HUDEP-2 (cell line): Measurements from ENCODE around the gene SPRED1.
"Not testable (repeated sequence)": the region's sequence is repeated elsewhere in the genome, so short reads cannot be mapped to it uniquely, and the experiment has no call there.

Source experiments
- DNase-seq, 76 experiments: peaks; one replicate each; lab custom pipeline; 2025; ENCODE audit not compliant: unreplicated experiment in 76 of 76; lab: John Stamatoyannopoulos, UW

SPRED1 gene

DNA sequence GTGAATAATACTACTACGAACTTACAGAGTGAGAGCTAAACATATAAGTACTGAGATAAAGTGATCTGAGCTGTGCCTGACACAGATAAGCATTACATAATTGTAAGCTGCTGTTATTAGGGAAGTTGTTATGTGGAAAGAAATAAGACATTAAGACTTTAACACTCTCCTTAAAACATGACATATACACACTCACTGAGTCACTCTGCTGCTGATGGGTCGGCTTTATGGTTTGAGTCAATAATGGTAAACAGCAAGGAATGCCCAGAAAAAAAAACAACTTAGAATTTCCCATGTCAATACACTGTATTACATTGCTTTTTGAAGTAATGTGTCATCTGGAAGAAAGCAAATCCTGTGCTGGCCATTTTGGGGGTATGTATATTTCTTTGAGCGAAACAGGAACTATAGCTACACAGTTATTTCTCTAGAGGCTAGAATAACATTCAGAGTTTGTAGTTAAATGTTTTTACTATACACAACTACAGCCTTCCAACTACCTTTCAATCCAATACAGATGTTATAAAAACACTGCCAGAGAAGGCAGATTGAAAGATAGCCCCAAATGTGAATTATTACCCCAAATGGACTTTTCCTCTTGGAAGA lies 22.8 kb upstream of the SPRED1 start:
- DNase-seq = no peak

DNA sequence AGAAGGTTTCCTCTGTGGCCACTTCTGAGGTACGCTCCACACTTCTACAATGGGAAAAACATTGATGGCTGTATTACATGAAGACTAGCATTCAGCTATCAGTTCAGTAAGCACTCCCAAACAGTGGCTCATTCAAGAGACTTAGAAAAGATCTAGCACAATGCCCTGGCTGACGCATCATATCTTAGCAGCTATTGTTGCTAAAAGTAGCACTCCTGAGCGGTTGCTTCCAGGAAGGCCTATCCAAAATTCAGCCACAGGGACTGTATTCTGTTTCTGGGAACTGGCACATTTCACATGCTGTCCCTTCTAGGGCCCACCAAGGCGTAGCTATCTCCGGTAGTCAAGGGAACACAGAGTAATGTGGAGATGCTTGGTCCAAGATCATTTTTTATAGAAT lies 21.2 kb upstream of the SPRED1 start:
- DNase-seq = no peak

DNA sequence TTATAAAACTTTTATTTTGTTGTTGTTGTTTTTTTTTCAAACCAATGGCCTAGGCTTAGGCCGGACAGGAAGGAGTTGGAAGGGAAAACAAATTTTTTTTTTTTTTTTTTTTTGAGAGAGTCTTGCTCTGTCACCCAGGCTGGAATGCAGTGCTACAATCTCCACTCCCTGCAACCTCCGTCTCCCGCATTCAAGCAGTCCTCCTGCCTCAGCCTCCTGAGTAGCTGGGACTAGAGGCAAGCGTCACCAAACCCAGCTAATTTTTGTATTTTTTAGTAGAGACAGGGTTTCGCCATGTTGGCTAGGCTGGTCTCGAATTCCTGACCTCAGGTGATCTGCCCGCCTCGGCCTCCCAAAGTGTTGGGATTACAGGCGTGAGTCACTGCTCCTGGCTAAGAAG lies 15.6 kb upstream of the SPRED1 start:
- DNase-seq = not testable (repeated sequence)

DNA sequence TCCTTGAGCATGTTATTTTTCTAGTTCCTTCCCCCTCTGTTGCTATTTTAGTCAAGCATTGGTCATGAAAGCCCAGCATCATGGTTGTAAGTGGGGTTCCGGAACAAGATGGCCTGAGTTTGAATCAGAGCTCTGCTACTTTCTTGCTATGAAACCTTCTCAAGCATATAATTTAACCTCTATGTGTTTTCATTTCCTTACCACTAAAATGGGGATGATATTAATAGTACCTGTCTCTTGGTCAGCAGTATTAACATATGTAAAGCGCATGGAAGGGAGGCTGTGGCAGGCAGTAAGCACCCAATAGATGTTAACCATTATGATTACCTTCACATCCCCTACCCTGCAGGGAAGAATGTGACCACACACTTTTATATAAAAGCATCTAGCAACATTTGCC lies 14.3 kb upstream of the SPRED1 start:
- DNase-seq = no peak

DNA sequence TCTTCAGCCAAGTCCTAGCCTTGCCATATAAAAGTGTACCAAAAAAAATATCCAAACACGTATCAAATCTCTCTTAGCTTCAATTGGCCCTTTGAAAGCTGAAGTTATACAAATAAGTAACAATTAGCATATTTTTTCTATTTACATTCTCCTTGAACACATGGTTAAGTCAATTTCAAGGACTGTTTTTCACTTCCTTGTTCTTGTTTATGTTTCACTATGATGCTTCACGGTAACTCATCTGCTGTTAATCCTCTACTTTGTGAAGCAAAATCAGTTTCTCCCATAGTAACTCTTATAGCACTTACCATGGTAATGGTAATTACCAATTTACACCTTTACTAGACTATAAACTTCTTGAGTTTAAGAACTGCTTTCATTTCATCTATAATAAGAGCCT lies 10.6 kb upstream of the SPRED1 start:
- no peak for DNase-seq

DNA sequence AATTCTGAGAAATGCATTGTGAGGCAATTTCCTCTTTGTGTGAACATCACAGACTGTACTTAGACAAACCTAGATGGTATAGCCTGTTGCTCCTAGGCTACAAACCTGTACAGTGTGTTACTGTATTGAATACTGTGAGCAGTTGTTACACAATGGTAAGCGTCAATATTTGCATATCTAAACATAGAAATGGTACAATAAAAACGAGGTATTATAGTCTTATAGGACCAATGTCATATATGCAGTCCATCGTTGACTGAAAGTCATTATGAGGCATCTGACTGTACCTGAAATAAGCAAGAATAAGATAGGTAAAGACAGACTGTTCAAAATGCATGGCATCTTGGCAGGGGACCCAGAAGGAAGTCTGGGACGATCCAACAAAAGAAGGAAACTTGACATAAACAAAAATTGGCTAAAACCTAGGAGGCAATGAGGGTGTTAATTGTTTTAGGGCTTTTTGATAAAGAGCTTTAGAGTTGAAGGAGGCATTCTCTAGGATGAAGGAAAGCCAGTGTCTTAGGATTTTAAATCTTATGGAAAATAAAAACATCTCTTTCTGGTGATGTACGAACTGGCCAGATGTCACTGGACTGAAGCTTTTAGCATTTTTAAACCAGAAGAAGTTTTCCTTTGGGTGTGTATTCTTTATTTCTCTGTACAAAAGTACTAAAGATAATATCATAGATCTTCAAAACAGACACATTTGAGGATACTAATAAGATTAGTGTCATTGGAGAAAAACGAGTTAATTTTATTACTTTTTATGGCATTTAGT lies 9.2 kb upstream of the SPRED1 start:
- DNase-seq = no peak

DNA sequence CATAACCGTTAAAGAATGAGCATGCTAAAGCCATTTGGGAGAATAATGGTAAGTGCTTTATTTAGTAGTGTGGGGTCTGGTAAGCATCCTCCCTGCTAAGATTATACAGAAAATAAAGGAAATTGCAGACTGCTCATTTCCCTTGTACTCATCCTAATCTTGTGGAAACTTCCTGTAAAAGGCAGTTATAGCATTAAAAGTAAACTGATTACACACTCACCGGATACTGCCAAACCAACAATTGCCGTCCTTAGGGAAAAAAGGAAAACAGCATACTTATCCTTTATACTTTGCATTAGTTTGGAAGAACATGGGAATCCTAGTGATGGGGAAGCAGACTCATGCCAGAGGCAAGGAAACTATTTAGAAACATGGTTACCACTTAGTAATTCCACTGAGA lies 5.3 kb upstream of the SPRED1 start:
- DNase-seq = no peak

DNA sequence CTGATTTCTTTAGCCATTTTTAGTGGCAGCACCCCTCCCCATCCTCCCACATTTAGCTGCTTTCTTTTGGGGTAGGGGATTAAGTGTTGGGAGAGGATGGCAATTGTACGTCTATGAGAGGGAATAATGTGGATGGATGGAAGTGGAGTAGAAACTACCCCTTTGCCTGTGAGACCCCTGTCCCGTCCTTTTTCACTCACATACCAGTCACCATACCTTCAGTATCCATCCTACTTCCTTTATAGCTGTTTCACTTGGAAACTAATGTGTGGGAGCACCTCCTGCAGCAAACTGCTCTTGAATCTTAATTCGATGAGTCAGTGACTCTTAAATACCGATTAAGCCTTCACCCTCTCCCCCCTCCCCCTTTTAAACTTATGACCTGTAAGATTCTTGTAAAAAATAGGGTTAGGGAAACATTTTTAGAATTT lies 730 bp downstream of the SPRED1 start:
- DNase-seq = peak in 11 of 76 experiments; percentile 4 to 40 (median 13)

DNA sequence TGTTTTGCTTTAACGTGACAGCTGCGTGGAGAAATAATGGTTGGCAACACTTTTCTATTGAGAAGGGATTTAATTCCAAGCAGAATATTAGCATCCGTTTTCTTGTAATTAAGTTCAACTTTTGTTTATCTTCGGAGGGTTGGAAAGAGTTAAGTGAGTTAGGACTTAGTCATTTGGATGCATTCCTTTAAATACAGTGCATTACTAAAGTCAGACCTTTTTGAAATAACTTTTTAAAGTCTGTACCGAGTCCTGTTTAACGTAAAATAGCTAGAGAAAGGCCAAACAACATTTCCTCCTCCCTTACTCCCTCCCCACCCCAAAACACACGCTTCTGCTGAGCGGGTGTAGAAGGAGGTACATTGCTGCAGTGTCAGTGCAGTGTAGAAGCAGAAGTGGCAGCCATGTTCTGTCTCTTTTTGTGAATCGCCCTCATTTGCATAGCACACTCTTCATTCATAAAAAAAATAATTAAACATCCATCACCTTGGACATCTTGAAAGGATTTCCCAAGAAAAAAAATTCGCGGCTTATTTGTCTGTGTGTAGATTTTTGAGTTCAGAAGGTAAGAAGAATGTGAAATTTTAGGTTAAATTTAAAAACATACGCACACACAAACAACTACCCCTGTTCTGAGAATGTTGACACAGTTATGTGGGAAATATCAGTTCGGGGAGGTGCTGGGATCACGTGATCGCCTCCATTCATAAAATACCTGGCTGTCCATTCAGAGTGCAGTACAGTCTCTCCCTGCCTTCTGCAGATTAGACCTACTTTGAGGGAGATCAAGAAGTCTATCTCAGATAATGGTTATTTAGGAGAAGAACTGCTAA lies 1.6 kb downstream of the SPRED1 start:
- DNase-seq = peak in 72 of 76 experiments; percentile 5 to 86 (median 58)

DNA sequence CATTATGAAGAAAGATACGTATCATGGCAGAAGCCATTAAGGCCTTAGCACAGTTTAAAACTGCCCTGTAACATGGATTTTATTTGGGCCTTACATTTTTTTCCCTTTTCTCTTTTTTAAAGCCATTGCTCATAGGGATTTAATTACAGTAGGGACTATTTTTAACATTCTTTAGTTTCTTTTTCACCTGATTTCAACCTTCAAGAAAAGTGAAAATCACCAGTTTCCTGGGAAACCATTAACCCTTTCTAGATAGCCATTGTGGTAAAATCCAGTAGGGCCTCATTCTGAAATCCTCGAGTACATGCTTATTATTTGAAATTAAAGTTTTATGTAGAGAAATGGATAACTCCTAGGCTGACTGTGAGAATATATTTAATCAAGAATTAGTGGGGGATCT lies 3.1 kb downstream of the SPRED1 start:
- peak in 2 of 76 experiments; percentile 2 to 28 for DNase-seq

DNA sequence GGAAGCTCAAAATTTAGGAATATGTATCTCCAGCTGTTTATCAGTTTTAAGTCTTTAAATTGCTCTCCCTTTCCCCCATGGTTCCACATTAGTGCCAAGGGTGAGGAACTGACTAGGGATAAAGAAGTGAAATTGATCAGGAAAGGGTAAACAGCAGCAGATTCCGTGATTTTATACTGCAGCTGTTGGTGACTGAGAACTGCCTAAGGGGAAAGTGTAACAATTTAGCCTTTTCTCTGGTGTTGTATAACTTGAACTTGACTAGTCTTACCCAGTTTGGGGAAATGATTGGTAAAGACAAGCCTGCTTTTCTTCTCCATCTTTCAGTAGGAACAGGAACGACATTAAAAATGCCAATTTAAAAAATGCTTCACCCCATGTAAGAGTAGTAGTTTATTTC lies 5.0 kb downstream of the SPRED1 start:
- DNase-seq = peak in 1 of 76 experiments; percentile 2

DNA sequence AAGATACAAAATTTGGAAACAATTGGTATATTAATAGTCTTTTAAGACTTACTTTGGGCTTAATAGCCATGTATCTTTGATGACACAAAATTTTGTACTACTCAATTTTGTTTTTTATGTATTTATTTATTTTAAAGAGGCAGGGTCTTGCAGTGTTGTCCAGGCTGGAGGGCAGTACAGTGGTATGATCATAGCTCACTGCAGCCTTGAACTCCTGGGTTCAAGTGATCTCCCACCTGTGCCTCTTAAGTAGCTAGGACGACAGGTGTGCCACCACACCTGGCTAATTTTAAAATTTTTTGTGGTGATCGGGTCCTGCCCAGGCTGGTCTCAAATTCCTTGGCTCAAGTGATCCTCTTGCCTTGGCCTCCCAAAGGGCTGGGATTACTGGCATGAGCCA lies 6.5 kb downstream of the SPRED1 start:
- no peak for DNase-seq

DNA sequence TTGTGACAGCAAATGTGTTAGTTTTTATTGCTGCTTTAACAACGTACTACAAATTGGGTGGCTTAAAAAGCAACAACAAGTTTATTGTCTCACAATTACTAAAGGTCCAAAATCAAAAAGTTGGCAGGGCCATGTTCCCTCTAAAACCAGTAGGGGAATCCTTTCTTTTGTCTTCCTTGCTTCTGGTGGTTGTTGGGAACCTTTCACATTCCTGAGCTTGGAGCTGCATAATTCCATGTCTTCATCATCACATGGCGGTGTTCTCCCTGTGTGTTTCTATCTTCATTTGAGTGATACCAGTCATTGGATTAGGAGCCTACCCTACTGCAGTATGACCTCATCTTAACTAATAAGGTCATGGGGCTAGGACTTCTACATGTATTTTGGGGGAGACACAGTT lies 7.4 kb downstream of the SPRED1 start:
- DNase-seq = no peak

DNA sequence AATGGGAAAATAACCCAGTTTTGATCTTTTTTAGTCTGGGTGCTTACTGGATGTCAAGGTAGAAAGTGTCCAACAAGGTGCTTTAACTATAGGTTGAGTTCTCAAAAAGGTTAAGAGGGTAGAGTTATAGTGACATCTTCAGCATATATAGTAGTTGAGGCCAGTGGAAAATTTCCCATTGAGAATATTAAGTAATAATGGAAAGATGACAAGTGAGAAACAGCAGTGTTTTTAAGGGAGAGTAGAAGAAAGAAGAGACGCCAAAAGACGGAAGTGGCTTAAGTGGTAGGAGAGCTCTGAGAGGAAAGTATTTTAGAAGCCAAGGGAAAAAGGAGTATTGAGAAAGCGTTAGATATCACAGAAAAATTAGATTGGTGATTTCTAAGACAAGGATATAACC lies 10.6 kb downstream of the SPRED1 start:
- no peak for DNase-seq

DNA sequence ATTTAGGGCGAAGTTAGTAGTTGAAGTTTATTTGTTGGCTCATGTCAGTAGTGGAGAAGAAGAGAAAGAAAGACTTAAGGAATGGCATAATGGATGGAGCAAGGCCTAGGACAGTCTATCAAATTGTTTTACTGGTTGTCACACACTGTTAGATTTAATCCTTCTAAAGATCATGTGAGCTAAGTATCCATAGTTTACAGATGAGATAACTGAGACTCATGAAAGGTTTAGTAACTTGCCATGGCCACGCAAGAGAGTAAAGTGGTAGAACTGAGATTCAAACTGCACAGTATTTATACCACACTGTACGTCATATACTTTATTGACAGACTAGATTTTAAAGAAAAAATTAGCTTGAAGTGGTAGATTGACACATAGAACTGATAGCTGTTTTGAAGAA lies 11.4 kb downstream of the SPRED1 start:
- no peak for DNase-seq

DNA sequence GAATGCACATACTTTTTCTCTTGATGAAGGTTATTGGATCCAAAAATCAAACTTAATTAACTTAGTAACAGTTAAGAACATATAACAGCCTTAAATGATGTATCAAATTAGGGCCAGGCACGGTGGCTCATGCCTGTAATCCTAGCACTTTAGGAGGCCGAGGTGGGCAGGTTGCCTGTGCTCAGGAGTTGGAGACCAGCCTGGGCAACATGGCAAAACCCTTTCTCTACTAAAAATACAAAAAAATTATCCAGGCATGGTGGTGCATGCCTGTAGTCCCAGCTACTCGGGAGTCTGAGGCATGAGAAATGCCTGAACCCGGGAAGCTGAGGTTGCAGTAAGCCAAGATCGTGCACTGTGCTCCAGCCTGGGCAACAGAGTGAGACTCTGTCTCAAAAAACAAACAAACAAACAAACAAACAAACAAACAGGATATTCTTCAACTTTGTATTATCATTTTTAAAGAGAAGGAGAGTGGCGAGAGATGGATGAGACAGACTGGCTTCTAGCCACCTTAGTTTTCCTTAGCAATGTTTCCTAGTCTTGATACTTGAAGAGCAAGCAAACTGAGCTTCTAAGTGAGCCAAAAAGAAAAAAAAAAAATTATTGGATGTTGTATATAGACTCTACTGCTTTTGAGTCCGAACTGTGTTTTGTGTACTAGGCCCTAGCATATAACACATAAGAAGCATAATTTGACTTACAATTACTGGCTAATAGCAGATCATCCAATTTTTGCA lies 13.8 kb downstream of the SPRED1 start:
- DNase-seq = no peak

DNA sequence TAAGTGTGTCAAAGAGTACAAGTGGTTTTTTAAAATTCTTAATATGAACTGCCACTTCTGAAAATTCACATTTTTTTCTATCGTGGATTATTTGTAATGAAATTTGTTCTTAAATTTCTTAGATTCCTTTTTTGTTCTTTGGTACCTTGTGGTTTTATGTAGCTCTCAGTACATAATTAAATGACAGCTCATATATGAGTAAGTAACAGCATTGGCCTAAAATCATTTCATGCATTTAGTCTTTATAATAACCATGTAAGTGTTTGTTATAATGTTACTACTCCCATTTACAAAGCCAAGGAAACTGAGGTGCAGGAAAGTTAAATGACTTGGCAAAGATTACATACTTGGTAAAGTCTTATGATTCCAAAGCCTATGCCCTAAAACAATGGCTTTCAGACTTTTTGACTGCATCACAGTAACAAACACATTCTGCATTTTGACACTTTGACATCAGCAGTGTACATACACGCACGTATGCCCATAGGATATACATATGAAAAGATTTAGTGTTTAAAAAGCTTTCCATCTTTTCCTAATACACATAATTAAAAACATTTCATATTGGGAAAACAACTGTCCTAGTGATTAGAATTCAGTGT lies 14.9 kb downstream of the SPRED1 start:
- DNase-seq = no peak

DNA sequence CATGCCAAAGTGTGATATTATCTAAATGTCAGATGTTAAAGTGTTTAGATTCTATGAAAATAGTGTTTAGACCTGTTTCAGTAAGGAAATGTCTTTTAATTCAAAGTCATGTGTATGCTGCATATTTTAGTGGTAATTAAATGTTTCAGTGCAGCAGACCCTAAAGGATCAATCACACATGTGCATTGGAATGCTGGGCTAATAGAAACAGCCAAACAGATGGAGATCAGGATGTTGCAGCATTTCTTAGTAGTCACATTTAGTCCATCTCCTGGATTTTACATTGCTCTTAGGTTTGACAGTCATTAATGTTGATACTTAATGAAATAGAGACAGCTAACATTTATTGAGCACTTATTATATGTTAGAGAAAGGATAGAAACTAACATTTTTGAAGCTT lies 18.5 kb downstream of the SPRED1 start:
- no peak for DNase-seq

DNA sequence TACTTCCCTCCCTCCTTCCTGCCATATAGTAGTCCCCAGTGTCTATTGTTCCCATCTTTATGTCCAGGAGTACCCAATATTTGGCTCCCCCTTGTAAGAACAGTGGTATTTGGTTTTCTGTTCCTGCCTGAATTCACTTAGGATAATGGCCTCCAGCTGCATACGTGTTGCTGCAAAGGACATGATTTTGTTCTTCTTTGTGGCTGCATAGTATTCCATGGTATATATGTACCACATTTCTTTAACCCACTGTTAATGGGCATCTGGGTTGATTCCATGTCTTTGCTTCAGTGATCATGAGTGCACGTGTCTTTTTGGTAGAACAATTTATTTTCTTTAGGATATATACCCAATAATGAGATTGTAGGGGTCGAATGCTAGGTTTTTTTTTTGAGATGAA lies 19.3 kb downstream of the SPRED1 start:
- DNase-seq = no peak

DNA sequence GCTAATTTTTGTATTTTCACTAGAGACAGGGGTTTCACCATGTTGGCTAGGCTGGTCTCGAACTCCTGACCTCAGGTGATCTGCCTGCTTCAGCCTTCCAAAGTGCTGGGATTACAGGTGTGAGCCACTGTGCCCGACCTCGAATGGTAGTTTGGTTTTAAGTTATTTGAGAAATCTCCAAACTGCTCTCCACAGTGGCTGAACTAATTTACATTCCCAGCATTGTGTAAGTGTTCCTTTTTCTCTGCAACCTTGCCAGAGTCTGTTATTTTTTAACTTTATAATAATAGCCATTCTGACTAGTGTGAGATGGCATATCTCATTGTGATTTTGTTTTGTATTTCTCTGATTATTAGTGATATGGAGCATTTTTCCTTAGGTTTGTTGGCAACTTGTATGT lies 19.8 kb downstream of the SPRED1 start:
- not testable (repeated sequence) for DNase-seq

DNA sequence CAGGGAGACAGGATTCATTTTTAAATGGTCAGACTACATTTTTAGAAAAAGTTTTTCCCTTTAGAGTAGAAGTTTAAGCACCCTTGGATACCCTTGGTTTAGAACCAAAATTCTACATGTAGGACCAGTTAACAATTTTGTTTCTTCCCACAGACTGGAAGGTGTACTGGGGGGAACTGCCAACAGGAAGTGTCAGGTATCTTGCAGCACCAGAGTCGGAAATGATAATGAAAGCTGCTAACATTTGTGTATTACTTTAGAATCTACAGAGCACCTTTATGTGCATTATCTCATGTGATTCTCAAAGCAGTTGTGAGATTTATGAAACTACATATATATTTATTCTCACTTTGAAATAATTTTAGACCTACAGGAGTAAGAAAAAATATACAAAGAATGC lies 21.5 kb downstream of the SPRED1 start:
- DNase-seq = no peak
